OCI-LY7 (cell line): Measurements from ENCODE around the gene TBC1D5. TPM values are rescaled to one million over a fixed set of nuclear protein-coding genes. Genes with fewer than 3 reads are reported as not detected.

ENCODE experiments used
- BruUV-seq: library from RNA; stranded (reverse); fragments of 400-500 nt; replicated peaks from 2 replicates; lab custom pipeline; 2021; lab: Mats Ljungman, UMichigan
- CTCF ChIA-PET: fragments of 300-600 bp; sonication (Branson Sonifier 250); formaldehyde crosslinking; loops from one replicate; lab custom pipeline; 2022; ENCODE audit warnings: antibody characterized with exemption; ENCODE audit not compliant: unreplicated experiment; lab: Charles Lee
- POLR2A ChIA-PET: fragments of 300-600 bp; sonication (Branson Sonifier 250); formaldehyde crosslinking; loops from one replicate; lab custom pipeline; 2022; ENCODE audit warnings: antibody characterized with exemption; lab: Charles Lee
- DNase-seq: peaks from one replicate; pipeline ENCODE4 v3.0.0-alpha.2; 2015; ENCODE audit warnings: low spot score
- H2AFZ ChIP-seq: fragments of 200-600 bp; sonication (generic), shearing (Covaris generic); 2 replicates; pipeline ENCODE4 v1.6.1; 2014; ENCODE audit warnings: mild to moderate bottlenecking, antibody characterized with exemption, low read length, moderate library complexity
- H3K27ac ChIP-seq: fragments of 200-600 bp; sonication (generic); 2 replicates; pipeline ENCODE4 v1.5.1; 2014; ENCODE audit warnings: mixed run types, low read depth, mild to moderate bottlenecking, moderate library complexity, low read length, inconsistent platforms; ENCODE audit not compliant: poor library complexity, severe bottlenecking
- H3K36me3 ChIP-seq: fragments of 200-600 bp; sonication (generic); 2 replicates; pipeline ENCODE4 v1.6.1; 2014; ENCODE audit warnings: mild to moderate bottlenecking, antibody characterized with exemption, low read length, moderate library complexity, mixed read lengths; ENCODE audit not compliant: insufficient read depth
- H3K4me1 ChIP-seq: fragments of 200-600 bp; sonication (generic); 2 replicates; pipeline ENCODE4 v1.5.1; 2014; ENCODE audit warnings: mild to moderate bottlenecking, low read length; ENCODE audit not compliant: insufficient read depth, poor library complexity, severe bottlenecking
- H3K4me2 ChIP-seq: fragments of 200-600 bp; sonication (generic); 2 replicates; pipeline ENCODE4 v1.6.1; 2014; ENCODE audit warnings: mild to moderate bottlenecking, low read length
- H3K4me3 ChIP-seq: fragments of 200-600 bp; sonication (generic); 2 replicates; pipeline ENCODE4 v1.5.1; 2014; ENCODE audit warnings: mild to moderate bottlenecking, low read depth, low read length; ENCODE audit not compliant: poor library complexity, severe bottlenecking
- H3K79me2 ChIP-seq: fragments of 200-600 bp; sonication (generic); 2 replicates; pipeline ENCODE4 v1.6.1; 2016; ENCODE audit warnings: low read depth, mild to moderate bottlenecking, low read length, moderate library complexity, mixed read lengths; ENCODE audit not compliant: insufficient read depth
- H3K9me2 ChIP-seq: fragments of 200-600 bp; sonication (generic); 2 replicates; pipeline ENCODE4 v1.6.1; 2016; ENCODE audit warnings: mild to moderate bottlenecking, low read length, mixed read lengths; ENCODE audit not compliant: insufficient read depth
- H3K9me3 ChIP-seq: fragments of 200-600 bp; sonication (generic); 2 replicates; pipeline ENCODE4 v1.6.1; 2014; ENCODE audit warnings: mild to moderate bottlenecking, mixed run types, low read length, mixed read lengths
- H4K20me1 ChIP-seq: fragments of 200-600 bp; sonication (generic); 2 replicates; pipeline ENCODE4 v1.6.1; 2014; ENCODE audit warnings: mild to moderate bottlenecking, antibody characterized with exemption, low read length, moderate library complexity, mixed read lengths; ENCODE audit not compliant: insufficient read depth
- CTCF ChIP-seq: fragments of 200-600 bp; sonication (generic); conservative IDR thresholded peaks from 2 replicates; pipeline ENCODE4 v1.5.1; 2014; ENCODE audit warnings: mild to moderate bottlenecking, antibody characterized with exemption, low read length, moderate library complexity, mixed read lengths
- EZH2phosphoT487 ChIP-seq: fragments of 200-600 bp; sonication (generic); IDR thresholded peaks from 2 replicates; pipeline ENCODE4 v1.6.1; 2018; ENCODE audit warnings: low read depth, borderline replicate concordance, mild to moderate bottlenecking, mixed run types, antibody characterized with exemption, low read length, moderate library complexity, mixed read lengths
- intact Hi-C: fragments of 100-400 bp; cut with micrococcal nuclease; formaldehyde crosslinking; loops from one replicate; pipeline ENCODE4 v1.10.0; 2022; ENCODE audit not compliant: unreplicated experiment
- total RNA-seq, 2 experiments: library from RNA; depleted of rRNA in 1 of 2; stranded (reverse); fragments of >200 nt in 1 of 2; shearing (Covaris generic) in 1 of 2; gene quantifications; 2 replicates each; pipeline ENCODE4 v1.2.3, GENCODE V29; 2014 to 2022

The TBC1D5 gene
- total RNA-seq, 2 experiments from 2014 or later, result 78.5 to 82.4 TPM

DNA sequence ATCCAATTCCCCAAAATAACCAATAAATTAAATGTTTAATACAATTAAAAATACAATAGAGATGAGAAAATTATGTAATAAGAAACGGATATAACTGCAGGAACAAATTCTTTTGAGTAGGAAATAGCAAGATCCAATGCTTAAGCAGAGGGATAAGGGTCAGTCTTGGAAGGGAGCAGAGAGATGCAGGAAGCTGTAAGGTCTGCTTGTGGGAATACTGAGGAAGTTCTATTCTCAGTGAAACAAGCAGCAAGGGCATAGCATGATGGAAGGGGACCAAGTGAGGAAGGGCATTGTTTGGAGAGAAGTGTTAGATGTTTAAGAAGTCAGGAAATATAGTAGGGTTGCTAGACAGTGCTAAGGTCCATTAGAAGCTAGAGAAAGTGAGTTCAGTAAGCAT, 409.0 kb downstream of the TBC1D5 start:
- no peaks in the 10 kb centered on the region for H3K4me1 ChIP-seq
- TF ChIP-seq EZH2phosphoT487 (no peak), CTCF (no peak)
- no peak overlapping the region for H3K4me3 ChIP-seq
- H3K4me2 ChIP-seq, result no peak overlapping the region
- no peak for DNase-seq
- POLR2A ChIA-PET, result no interaction called here
- H3K9me2 ChIP-seq, result no peaks in the 10 kb centered on the region
- H3K79me2 ChIP-seq, result no peaks in the 10 kb centered on the region
- no peaks in the 10 kb centered on the region for H3K9me3 ChIP-seq
- H3K27ac ChIP-seq, result no peak overlapping the region
- no peaks in the 10 kb centered on the region for H4K20me1 ChIP-seq
- intact Hi-C loops, result no loop called here
- BruUV-seq, result no TSS peak
- no peak overlapping the region for H2AFZ ChIP-seq
- H3K36me3 ChIP-seq, result no peaks in the 10 kb centered on the region
- CTCF ChIA-PET, result no interaction called here

DNA sequence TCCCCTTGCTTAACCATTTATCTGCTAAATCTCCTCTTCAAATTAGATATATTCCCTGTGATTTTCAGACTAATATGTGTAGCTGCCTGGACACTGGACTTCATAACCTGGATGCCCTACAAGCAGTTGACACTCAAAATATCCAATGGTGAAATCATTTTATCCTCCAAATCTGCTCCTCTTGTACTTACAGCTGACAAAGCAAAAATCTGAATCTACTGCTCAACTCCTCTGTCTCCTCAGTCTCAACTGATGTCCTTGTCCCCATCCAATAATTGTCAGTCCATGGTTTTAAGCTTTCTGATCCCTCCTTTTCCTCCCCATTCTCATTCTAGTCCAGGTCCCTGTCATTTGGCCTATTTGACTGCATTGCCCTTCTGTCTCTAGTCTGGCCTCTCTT, 411.8 kb downstream of the TBC1D5 start:
- no TSS peak for BruUV-seq
- Histone ChIP-seq H3K9me3 (no peaks in the 10 kb centered on the region), H2AFZ (no peak overlapping the region), H3K4me2 (no peak overlapping the region), H3K9me2 (no peaks in the 10 kb centered on the region), H3K4me3 (no peak overlapping the region), H3K27ac (no peak overlapping the region), H3K4me1 (no peaks in the 10 kb centered on the region), H3K79me2 (no peaks in the 10 kb centered on the region), H4K20me1 (no peaks in the 10 kb centered on the region), H3K36me3 (no peaks in the 10 kb centered on the region)
- intact Hi-C loops, result no loop called here
- DNase-seq, result no peak
- TF ChIP-seq CTCF (no peak), EZH2phosphoT487 (no peak)
- CTCF ChIA-PET, result no interaction called here
- POLR2A ChIA-PET, result no interaction called here

DNA sequence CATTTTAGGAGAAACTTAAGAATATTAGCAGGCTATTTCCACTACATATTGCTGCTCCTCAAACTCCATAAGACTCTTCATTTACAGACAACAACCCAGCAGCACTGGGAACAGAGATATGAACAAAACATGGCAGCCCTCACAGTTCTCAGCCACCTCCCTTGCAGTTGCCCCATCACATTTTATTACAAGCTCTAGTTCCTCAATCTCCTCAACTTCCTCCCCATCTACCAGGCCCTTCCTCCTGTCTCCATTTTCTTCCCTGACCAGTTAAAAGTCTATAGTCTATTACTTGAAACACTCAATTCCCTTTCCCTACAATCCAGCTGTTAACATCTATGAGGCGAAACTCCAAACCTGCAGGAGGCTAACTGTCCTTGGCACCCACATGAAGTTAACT, 412.5 kb downstream of the TBC1D5 start:
- Histone ChIP-seq H3K36me3 (no peaks in the 10 kb centered on the region), H3K9me2 (no peaks in the 10 kb centered on the region), H2AFZ (no peak overlapping the region), H3K4me1 (no peaks in the 10 kb centered on the region), H3K4me3 (no peak overlapping the region), H4K20me1 (no peaks in the 10 kb centered on the region), H3K4me2 (no peak overlapping the region), H3K79me2 (no peaks in the 10 kb centered on the region), H3K27ac (no peak overlapping the region), H3K9me3 (no peaks in the 10 kb centered on the region)
- TF ChIP-seq EZH2phosphoT487, result no peak
- TF ChIP-seq CTCF, result no peak
- intact Hi-C loops, result no loop called here
- DNase-seq, result no peak
- POLR2A ChIA-PET, result no interaction called here
- no TSS peak for BruUV-seq
- CTCF ChIA-PET, result no interaction called here
